K562 (cell line): ENCODE data around the gene ZNF23. TPM values are rescaled to one million over a fixed set of nuclear protein-coding genes. Genes with fewer than 3 reads are reported as not detected.

Experiments
- ATAC-seq: fragments of 200-7000 bp; cut with Tn5 transposase; 3 replicates; pipeline ENCODE4 v1.9.1; 2020; ENCODE audit warnings: moderate library complexity
- BruUV-seq: library from RNA; stranded (reverse); fragments of 400-500 nt; replicated peaks from 2 replicates; lab custom pipeline; 2021; lab: Mats Ljungman, UMichigan
- CTCF ChIA-PET: fragments of 300-600 bp; formaldehyde crosslinking; extraction: SDS; loops from one replicate; lab custom pipeline; 2021; ENCODE audit warnings: low intra/inter-chr PET ratio; lab: Yijun Ruan, JAX
- POLR2A ChIA-PET: fragments of 300-600, 350-650 bp; sonication (Branson Sonifier 250); formaldehyde crosslinking; extraction: SDS; loops from one replicate; lab custom pipeline; 2021; ENCODE audit warnings: antibody characterized with exemption, inconsistent platforms; lab: Yijun Ruan, JAX
- DNase-seq, 4 experiments: peaks; one replicate each; pipeline versions ENCODE4 v3.0.0 to v3.0.0-alpha.2; 2011 to 2018; ENCODE audit warnings: low spot score in 3 of 4, mixed read lengths in 3 of 4; ENCODE audit errors: extremely low read depth in 1 of 4
- FAIRE-seq: peaks from 2 replicates; lab custom pipeline; 2011; peaks lifted over from hg19 to GRCh38; lab: Jason Lieb, UNC
- H2AFZ ChIP-seq: 2 replicates; pipeline ENCODE4 v1.6.0; 2011; ENCODE audit warnings: low read depth, low read length, control low read depth, inconsistent platforms
- H3K27ac ChIP-seq: fragments of 200-600 bp; 3 replicates; pipeline ENCODE4 v1.8.0; 2011; ENCODE audit warnings: low read depth, mild to moderate bottlenecking, control low read depth, inconsistent platforms, low read length, moderate library complexity, mixed read lengths; ENCODE audit errors: extremely low read depth
- H3K27me3 ChIP-seq, 2 experiments: fragments of 300-600 bp in 1 of 2; 2 replicates in 1 of 2; 3 replicates in 1 of 2; pipeline versions ENCODE4 v1.6.0 to v1.8.0; 2011; ENCODE audit warnings: inconsistent platforms in 2 of 2, low read length in 2 of 2, mild to moderate bottlenecking in 1 of 2, mixed read lengths in 1 of 2, moderate library complexity in 1 of 2; ENCODE audit not compliant: control insufficient read depth in 2 of 2, insufficient read depth in 2 of 2
- H3K36me3 ChIP-seq: fragments of 300-600 bp; 3 replicates; pipeline ENCODE4 v1.8.0; 2011; ENCODE audit warnings: mild to moderate bottlenecking, low read length, inconsistent platforms; ENCODE audit not compliant: control insufficient read depth, insufficient read depth
- H3K4me1 ChIP-seq, 2 experiments: fragments of 200-600 bp in 1 of 2; replicated peaks in 1 of 2; 2 replicates in 1 of 2; 3 replicates in 1 of 2; pipeline versions ENCODE4 v1.5.1 to v1.8.0; 2011; ENCODE audit warnings: inconsistent platforms in 2 of 2, low read length in 2 of 2, mild to moderate bottlenecking in 1 of 2, mixed read lengths in 1 of 2, moderate library complexity in 1 of 2; ENCODE audit not compliant: control insufficient read depth in 2 of 2, insufficient read depth in 2 of 2
- H3K4me2 ChIP-seq: 2 replicates; pipeline ENCODE4 v1.6.1; 2011; ENCODE audit warnings: low read length, control low read depth, inconsistent platforms, mixed read lengths; ENCODE audit not compliant: insufficient read depth
- H3K4me3 ChIP-seq: fragments of 200-600 bp; sonication (generic), shearing (Covaris generic); 2 replicates; pipeline ENCODE4 v1.5.1; 2016; ENCODE audit warnings: control low read depth, inconsistent platforms
- H3K79me2 ChIP-seq: fragments of 200-600 bp; 3 replicates; pipeline ENCODE4 v1.8.0; 2011; ENCODE audit warnings: low read length, inconsistent platforms; ENCODE audit not compliant: control insufficient read depth, insufficient read depth
- H3K9ac ChIP-seq, 2 experiments: 2 replicates each; pipeline versions ENCODE4 v1.6.0 to v1.6.1; 2011; ENCODE audit warnings: low read depth in 2 of 2, low read length in 2 of 2, control low read depth in 1 of 2, inconsistent platforms in 1 of 2, mild to moderate bottlenecking in 1 of 2, mixed read lengths in 1 of 2; ENCODE audit not compliant: insufficient read depth in 1 of 2
- H3K9me1 ChIP-seq: one replicate; pipeline ENCODE4 v1.6.0; 2011; ENCODE audit warnings: inconsistent platforms, mild to moderate bottlenecking, low read length, moderate library complexity; ENCODE audit not compliant: control insufficient read depth, insufficient read depth
- H3K9me3 ChIP-seq: replicated peaks from 2 replicates; pipeline ENCODE4 v1.5.1; 2011; ENCODE audit warnings: low read depth, low read length, inconsistent platforms; ENCODE audit not compliant: control insufficient read depth, insufficient read depth
- H4K20me1 ChIP-seq: replicated peaks from 2 replicates; pipeline ENCODE4 v1.6.1; 2011; ENCODE audit warnings: low read length, inconsistent platforms, mixed read lengths; ENCODE audit not compliant: control insufficient read depth, insufficient read depth
- DPF2 ChIP-seq: fragments of 450-650 bp; IDR thresholded peaks from 2 replicates; pipeline ENCODE4 v1.6.1; 2016
- POLR2H ChIP-seq: IDR thresholded peaks from 2 replicates; pipeline ENCODE4 v1.6.1; 2016; ENCODE audit warnings: missing genetic modification characterization, low read depth, mild to moderate bottlenecking, control low read depth, missing compliant biosample characterization, moderate library complexity
- SAFB ChIP-seq: fragments of 200-400 bp; formaldehyde crosslinking; IDR thresholded peaks from 2 replicates; pipeline ENCODE4 v1.6.1; 2017; ENCODE audit warnings: low read depth, low read length, borderline replicate concordance
- ZNF124 ChIP-seq: sonication (generic); formaldehyde crosslinking; IDR thresholded peaks from 2 replicates; pipeline ENCODE4 v1.8.1; 2022; ENCODE audit warnings: missing genetic modification reagents
- WGBS: fragments of 100-300 bp; shearing (Covaris generic); methylation state at CpG from one replicate; pipeline ENCODE4 v1.1.6; 2016; ENCODE audit warnings: low coverage, mixed read lengths; ENCODE audit not compliant: insufficient coverage; ENCODE audit errors: missing lambda C conversion rate; 5-methylcytosine and 5-hydroxymethylcytosine counted together
- in situ Hi-C: fragments of 300-500 bp; cut with MboI; formaldehyde crosslinking; loops from 4 replicates; pipeline ENCODE4 v1.15.0; 2018; ENCODE audit warnings: inconsistent platforms, mixed read lengths
- intact Hi-C: fragments of 100-400 bp; cut with micrococcal nuclease; formaldehyde crosslinking; loops from 2 replicates; pipeline ENCODE4 v1.14.2; 2022
- polyA plus RNA-seq, 8 experiments: library from polyadenylated mRNA; depleted of rRNA in 4 of 8; stranded (reverse) in 5 of 8; unstranded in 3 of 8; fragments of >200 nt; fragmentation: Nextera tagmentation in 2 of 8; fragmentation: Illumina TruSeq in 1 of 8; extraction: Ambion mirVana in 2 of 8; extraction: Trizol in 1 of 8; gene quantifications; 2 replicates each; pipeline versions ENCODE4 v1.2.1 to v1.2.3, GENCODE V29; 2011 to 2014; ENCODE audit warnings: inconsistent platforms in 1 of 8, missing spikeins in 1 of 8
- total RNA-seq, 7 experiments: library from RNA; depleted of rRNA in 6 of 7; stranded (reverse); fragments of >200 nt in 6 of 7; fragmentation: Illumina TruSeq in 2 of 7; extraction: Trizol in 2 of 7; gene quantifications; 2 replicates each; pipeline versions ENCODE4 v1.2.1 to v1.2.3, GENCODE V29; 2011 to 2021; ENCODE audit warnings: low replicate concordance in 1 of 7
- TF ChIP-seq, protein P1 (sequence below): sonication (generic); formaldehyde crosslinking; IDR thresholded peaks from 2 replicates; pipeline ENCODE4 v1.8.1; 2023; ENCODE audit warnings: mild to moderate bottlenecking, missing genetic modification reagents
- TF ChIP-seq, protein P2 (sequence below): fragments of 250-450 bp; sonication (Bioruptor Pico); IDR thresholded peaks from 2 replicates; pipeline ENCODE4 v1.4.0; 2020; ENCODE audit warnings: borderline replicate concordance

The ZNF23 gene
- total and polyA plus RNA-seq, 9 of the 15 experiments (the other 6 are each of a cell fraction or from before 2014, with no cell fraction given) = 4.7 to 13.4 (median 11.2) TPM

DNA sequence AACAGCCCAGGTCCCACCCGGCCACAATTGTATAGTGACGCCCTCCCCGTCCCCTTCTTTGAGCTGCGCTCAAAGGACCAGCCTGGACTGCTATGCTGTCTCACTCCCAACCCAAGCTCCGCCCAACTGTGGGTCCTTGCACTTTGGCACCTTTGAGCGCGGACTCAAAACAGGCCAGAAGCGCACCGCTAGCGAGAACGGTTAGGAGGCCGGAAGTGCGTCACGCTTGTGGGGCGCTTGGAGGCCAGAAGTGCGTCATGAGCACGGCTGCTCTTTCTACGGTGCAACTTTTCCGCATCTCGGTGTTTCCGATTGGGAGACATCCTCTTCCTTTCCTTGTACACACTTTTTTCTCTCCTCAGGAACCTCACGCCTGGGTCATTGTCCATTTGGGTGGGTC lies 27.1 kb upstream of the ZNF23 start, which contains the start of gene ZNF19:
ZNF19 (minus strand) TSS at position 203 of the 400 bp plus-strand sequence. CDS start 7,210 bp downstream, outside the sequence.
- CTCF ChIA-PET = no interaction called here

More for the DNA sequence above, 27.1 kb upstream of the ZNF23 start, which contains the start of gene ZNF19:
- H3K9ac ChIP-seq = no peak within 1 kb of the TSS
- POLR2A ChIA-PET = no interaction called here
- H2AFZ ChIP-seq = peak within 1 kb of the TSS; percentile 52
- WGBS = 94% methylated on average over 21 of the region's 22 CpGs
- no peaks in the 10 kb centered on the region; the same call in 2 of the 3 replicates for H3K36me3 ChIP-seq
- no peaks in the 10 kb centered on the region; the same call in 1 of the 2 replicates for H3K9me3 ChIP-seq
- intact Hi-C loops = no loop called here
- H3K4me1 ChIP-seq = peaks cover 18 to 25% of the 10 kb centered on the region in 2 experiments
- H3K27me3 ChIP-seq = no peaks in the 10 kb centered on the region
- no TSS peak for BruUV-seq
- no peaks in the 10 kb centered on the region for H3K79me2 ChIP-seq
- no peak within 1 kb of the TSS for H3K27ac ChIP-seq
- H3K4me3 ChIP-seq = no peak within 1 kb of the TSS
- ATAC-seq (no peak), FAIRE-seq (no peak), DNase-seq (no peak)
- H4K20me1 ChIP-seq = no peaks in the 10 kb centered on the region
- no peaks in the 10 kb centered on the region for H3K9me1 ChIP-seq
- in situ Hi-C loops = no loop called here
- no peak within 1 kb of the TSS for H3K4me2 ChIP-seq
- TF ChIP-seq, protein P1, sequence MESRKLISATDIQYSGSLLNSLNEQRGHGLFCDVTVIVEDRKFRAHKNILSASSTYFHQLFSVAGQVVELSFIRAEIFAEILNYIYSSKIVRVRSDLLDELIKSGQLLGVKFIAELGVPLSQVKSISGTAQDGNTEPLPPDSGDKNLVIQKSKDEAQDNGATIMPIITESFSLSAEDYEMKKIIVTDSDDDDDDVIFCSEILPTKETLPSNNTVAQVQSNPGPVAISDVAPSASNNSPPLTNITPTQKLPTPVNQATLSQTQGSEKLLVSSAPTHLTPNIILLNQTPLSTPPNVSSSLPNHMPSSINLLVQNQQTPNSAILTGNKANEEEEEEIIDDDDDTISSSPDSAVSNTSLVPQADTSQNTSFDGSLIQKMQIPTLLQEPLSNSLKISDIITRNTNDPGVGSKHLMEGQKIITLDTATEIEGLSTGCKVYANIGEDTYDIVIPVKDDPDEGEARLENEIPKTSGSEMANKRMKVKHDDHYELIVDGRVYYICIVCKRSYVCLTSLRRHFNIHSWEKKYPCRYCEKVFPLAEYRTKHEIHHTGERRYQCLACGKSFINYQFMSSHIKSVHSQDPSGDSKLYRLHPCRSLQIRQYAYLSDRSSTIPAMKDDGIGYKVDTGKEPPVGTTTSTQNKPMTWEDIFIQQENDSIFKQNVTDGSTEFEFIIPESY (CRISPR knock-in tag) = peak; percentile 40; the same call in 1 of the 2 replicates
- TF ChIP-seq POLR2H (tag) (no peak), ZNF124 (no peak), SAFB (no peak), DPF2 (no peak)
- TF ChIP-seq, protein P2, sequence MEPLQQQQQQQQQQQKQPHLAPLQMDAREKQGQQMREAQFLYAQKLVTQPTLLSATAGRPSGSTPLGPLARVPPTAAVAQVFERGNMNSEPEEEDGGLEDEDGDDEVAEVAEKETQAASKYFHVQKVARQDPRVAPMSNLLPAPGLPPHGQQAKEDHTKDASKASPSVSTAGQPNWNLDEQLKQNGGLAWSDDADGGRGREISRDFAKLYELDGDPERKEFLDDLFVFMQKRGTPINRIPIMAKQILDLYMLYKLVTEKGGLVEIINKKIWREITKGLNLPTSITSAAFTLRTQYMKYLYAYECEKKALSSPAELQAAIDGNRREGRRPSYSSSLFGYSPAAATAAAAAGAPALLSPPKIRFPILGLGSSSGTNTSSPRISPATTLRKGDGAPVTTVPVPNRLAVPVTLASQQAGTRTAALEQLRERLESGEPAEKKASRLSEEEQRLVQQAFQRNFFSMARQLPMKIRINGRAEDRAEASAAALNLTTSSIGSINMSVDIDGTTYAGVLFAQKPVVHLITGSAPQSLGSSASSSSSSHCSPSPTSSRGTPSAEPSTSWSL (CRISPR knock-in tag) = no peak
